DOHH2 (cell line): Measurements from ENCODE around the gene OLFM2.

Experiments
- H3F3A ChIP-seq: fragments of 200-600 bp; sonication (generic), shearing (Covaris generic); 2 replicates; pipeline ENCODE4 v1.6.0; 2016; ENCODE audit warnings: antibody characterized with exemption, mild to moderate bottlenecking; ENCODE audit not compliant: control insufficient read depth, insufficient read depth
- H3K27ac ChIP-seq: fragments of 200-600 bp; sonication (generic); 2 replicates; pipeline ENCODE4 v1.5.1; 2014; ENCODE audit warnings: low read depth, mild to moderate bottlenecking, low read length, moderate library complexity
- H3K27me3 ChIP-seq: fragments of 200-600 bp; sonication (generic); 2 replicates; pipeline ENCODE4 v1.6.1; 2014; ENCODE audit warnings: mild to moderate bottlenecking, low read length, mixed read lengths; ENCODE audit not compliant: control insufficient read depth
- H3K36me3 ChIP-seq: fragments of 200-600 bp; sonication (generic); 2 replicates; pipeline ENCODE4 v1.6.1; 2014; ENCODE audit warnings: mild to moderate bottlenecking, low read length, moderate library complexity, mixed read lengths; ENCODE audit not compliant: control insufficient read depth
- H3K4me1 ChIP-seq: fragments of 200-600 bp; sonication (generic); 2 replicates; pipeline ENCODE4 v1.6.1; 2014; ENCODE audit warnings: mild to moderate bottlenecking, low read length, mixed read lengths; ENCODE audit not compliant: control insufficient read depth
- H3K4me2 ChIP-seq: fragments of 200-600 bp; sonication (generic); 2 replicates; pipeline ENCODE4 v1.6.0; 2014; ENCODE audit warnings: mild to moderate bottlenecking, low read length, moderate library complexity
- H3K4me3 ChIP-seq: fragments of 200-600 bp; sonication (generic); 2 replicates; pipeline ENCODE4 v1.5.1; 2014; ENCODE audit warnings: mild to moderate bottlenecking, low read length, mixed read lengths
- H3K79me2 ChIP-seq: fragments of 200-600 bp; sonication (generic); 2 replicates; pipeline ENCODE4 v1.6.1; 2014; ENCODE audit warnings: mild to moderate bottlenecking, low read length, mixed read lengths; ENCODE audit not compliant: control insufficient read depth
- H3K9me2 ChIP-seq: fragments of 200-600 bp; sonication (generic); replicated peaks from 2 replicates; pipeline ENCODE4 v1.6.1; 2014; ENCODE audit warnings: mild to moderate bottlenecking, low read length, mixed read lengths; ENCODE audit not compliant: control insufficient read depth
- H3K9me3 ChIP-seq: fragments of 200-600 bp; sonication (generic); 2 replicates; pipeline ENCODE4 v1.6.1; 2014; ENCODE audit warnings: antibody characterized with exemption, low read length, mixed read lengths; ENCODE audit not compliant: control insufficient read depth, insufficient read depth
- H4K20me1 ChIP-seq: fragments of 200-600 bp; sonication (generic); 2 replicates; pipeline ENCODE4 v1.6.0; 2014; ENCODE audit warnings: low read depth, mild to moderate bottlenecking, antibody characterized with exemption, low read length, moderate library complexity; ENCODE audit not compliant: control insufficient read depth, insufficient read depth
- EZH2phosphoT487 ChIP-seq: fragments of 200-600 bp; sonication (generic); IDR thresholded peaks from 2 replicates; pipeline ENCODE4 v1.6.1; 2017; ENCODE audit warnings: borderline replicate concordance, mild to moderate bottlenecking, antibody characterized with exemption, low read length, moderate library complexity, mixed read lengths
- TF ChIP-seq, protein P1 (sequence below): fragments of 200-600 bp; sonication (generic); IDR thresholded peaks from one replicate; pipeline ENCODE4 v1.5.1; 2014; ENCODE audit warnings: antibody characterized with exemption, mild to moderate bottlenecking, low read depth, low read length; ENCODE audit not compliant: poor library complexity, severe bottlenecking

The OLFM2 gene

DNA sequence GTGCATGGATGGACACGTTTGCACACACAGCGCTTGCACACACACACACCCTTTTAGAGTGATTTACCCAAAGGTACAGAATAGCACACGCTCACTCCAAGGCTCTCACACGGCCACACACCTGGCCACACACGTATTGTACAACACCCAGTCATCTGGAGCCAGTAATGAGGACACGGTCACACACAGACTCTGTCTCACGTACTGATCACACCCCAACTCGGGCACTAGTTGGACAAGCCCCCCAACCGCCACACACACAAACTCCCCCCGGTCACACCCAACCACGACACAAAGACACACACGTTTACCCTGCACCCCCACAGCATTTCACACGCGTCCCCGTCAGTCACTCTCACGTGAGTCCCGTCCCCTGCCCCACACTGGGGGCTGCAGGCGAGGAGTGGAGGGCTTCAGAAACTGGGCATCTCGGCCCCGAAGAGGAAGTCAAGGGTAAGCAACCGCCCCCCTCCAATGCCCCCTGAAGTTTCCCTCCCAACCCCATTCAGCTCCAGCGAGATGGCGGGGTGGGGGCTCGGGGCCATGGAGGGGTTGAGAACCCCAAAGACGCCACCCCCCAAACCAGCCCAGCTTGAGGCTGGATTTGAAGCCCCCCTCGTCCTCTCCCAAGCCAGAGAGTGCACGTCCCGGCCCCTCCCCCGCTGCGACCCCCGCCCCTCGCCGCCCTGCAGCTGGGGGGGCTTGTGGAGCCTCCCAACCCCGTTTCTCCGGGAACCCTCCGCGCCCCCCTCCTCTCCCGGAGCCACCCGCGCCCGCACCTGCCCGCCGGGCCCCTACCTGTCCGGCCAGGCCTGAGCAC lies 599 bp downstream of the OLFM2 start:
- TF ChIP-seq, protein P1, sequence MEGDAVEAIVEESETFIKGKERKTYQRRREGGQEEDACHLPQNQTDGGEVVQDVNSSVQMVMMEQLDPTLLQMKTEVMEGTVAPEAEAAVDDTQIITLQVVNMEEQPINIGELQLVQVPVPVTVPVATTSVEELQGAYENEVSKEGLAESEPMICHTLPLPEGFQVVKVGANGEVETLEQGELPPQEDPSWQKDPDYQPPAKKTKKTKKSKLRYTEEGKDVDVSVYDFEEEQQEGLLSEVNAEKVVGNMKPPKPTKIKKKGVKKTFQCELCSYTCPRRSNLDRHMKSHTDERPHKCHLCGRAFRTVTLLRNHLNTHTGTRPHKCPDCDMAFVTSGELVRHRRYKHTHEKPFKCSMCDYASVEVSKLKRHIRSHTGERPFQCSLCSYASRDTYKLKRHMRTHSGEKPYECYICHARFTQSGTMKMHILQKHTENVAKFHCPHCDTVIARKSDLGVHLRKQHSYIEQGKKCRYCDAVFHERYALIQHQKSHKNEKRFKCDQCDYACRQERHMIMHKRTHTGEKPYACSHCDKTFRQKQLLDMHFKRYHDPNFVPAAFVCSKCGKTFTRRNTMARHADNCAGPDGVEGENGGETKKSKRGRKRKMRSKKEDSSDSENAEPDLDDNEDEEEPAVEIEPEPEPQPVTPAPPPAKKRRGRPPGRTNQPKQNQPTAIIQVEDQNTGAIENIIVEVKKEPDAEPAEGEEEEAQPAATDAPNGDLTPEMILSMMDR: no peak
- TF ChIP-seq EZH2phosphoT487: no peak
- no peak overlapping the region for H3K27ac ChIP-seq
- H3K4me1 ChIP-seq: peaks cover 5% of the 10 kb centered on the region; the same call in 1 of the 2 replicates
- no peaks in the 10 kb centered on the region for H3K79me2 ChIP-seq
- no peak overlapping the region for H3K4me3 ChIP-seq
- no peaks in the 10 kb centered on the region for H3F3A ChIP-seq
- H3K4me2 ChIP-seq: no peak overlapping the region
- no peaks in the 10 kb centered on the region for H3K36me3 ChIP-seq
- H4K20me1 ChIP-seq: no peaks in the 10 kb centered on the region
- H3K27me3 ChIP-seq: peaks cover 17% of the 10 kb centered on the region
- no peaks in the 10 kb centered on the region for H3K9me3 ChIP-seq
- H3K9me2 ChIP-seq: no peaks in the 10 kb centered on the region

DNA sequence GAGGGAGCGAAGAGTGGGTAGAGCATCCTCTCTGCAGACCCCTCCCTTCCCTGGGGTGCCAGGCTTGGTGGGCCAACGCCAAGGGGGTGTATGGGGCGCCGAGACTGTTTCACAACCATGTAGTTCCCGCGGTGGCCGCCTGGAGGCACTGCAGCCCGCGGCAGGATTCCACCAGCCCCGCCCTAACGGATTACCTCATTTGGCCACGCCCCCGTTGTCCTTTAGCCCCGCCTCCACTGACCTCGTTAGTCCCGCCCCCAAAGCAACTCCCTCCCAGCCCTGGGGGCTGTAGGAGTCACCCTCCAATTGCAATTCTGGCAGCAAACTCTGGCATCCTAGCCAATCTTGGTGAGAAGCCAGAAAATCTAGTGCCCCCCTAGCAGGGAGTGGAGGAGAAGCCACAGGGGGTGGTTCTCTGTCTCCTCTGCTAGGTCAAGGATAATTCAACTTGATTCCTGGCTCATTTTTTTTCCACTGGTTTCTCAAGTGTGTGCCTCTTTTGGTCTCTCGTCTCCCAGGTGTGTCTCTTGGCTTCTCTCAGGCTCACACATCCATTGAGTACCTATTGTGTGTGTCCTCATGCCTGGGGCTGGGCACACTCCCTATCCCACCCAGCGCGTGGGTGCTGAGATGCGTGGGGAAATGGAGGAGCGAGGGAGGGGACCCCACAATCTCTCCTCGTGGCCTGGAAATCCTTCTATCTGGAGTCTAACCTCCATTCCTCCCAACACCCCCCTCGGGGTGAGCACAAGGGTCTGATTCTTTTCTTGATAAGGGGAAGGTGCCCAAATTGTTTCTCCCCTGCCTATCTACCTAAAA lies 2.0 kb downstream of the OLFM2 start:
- Histone ChIP-seq H3K9me3 (no peaks in the 10 kb centered on the region), H3F3A (no peaks in the 10 kb centered on the region), H3K4me2 (no peak overlapping the region), H3K36me3 (no peaks in the 10 kb centered on the region), H3K27ac (no peak overlapping the region), H3K79me2 (no peaks in the 10 kb centered on the region), H3K9me2 (no peaks in the 10 kb centered on the region), H3K4me3 (no peak overlapping the region), H4K20me1 (no peaks in the 10 kb centered on the region), H3K4me1 (peaks cover 5% of the 10 kb centered on the region; the same call in 1 of the 2 replicates), H3K27me3 (peaks cover 17% of the 10 kb centered on the region)
- TF ChIP-seq, protein P1: peak; percentile 97
- TF ChIP-seq EZH2phosphoT487: no peak

GRCh38 chr19:9932835-9933234 lies 3.5 kb downstream of the OLFM2 start:
- Histone ChIP-seq H3K36me3 (no peaks in the 10 kb centered on the region), H3K4me2 (no peak overlapping the region), H3F3A (no peaks in the 10 kb centered on the region), H3K9me3 (no peaks in the 10 kb centered on the region), H4K20me1 (no peaks in the 10 kb centered on the region), H3K9me2 (no peaks in the 10 kb centered on the region), H3K4me3 (no peak overlapping the region), H3K79me2 (no peaks in the 10 kb centered on the region), H3K27me3 (peaks cover 17% of the 10 kb centered on the region), H3K27ac (no peak overlapping the region), H3K4me1 (peaks cover 5% of the 10 kb centered on the region; the same call in 1 of the 2 replicates)
- TF ChIP-seq, protein P1: no peak
- TF ChIP-seq EZH2phosphoT487: no peak
